ENCODE measurements around the gene TWF2.

Gene TWF2

DNA sequence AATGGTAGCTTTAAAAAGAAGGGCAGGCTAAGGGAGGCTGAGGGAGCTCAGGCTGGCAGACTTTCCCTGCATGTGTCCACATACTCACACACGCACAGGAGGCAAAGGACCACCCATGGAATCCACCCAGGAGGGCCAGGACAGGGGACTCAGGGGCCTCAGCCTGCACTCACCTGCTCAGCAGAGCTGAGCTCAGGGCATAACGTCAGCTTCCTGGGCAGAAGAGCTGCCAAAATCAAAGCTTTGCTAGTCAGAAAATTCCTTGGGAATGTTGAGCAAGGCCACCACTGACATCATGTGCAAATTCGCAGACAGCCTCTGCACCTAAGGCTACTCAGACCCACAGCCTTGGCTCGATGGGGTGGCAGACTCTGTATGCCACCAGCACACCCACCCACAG, 57.4 kb downstream of the TWF2 start:
- DNase-seq (ENCODE audit: low spot score) = no peak
